ENCODE data around the gene CYTL1.

DNA sequence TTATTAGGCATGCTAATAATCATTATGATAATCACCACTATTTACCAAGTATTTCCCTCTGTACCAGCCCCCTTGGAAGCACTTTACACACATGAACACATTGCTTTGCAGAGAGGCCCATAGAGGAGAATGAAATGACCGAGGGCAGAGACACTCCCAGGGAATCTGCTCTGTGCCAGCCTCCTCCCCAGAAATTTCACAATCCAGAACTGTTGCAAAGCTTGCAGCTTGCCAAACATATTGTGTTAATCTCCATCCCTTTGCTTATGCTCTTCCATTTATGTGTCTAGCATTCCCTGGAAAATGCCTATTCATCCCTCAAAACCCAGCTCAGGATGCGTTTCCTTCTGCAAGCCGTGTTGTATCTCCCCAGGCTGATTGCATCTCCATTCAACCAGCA, 37.8 kb downstream of the CYTL1 start:
- TF ChIP-seq, protein P1, sequence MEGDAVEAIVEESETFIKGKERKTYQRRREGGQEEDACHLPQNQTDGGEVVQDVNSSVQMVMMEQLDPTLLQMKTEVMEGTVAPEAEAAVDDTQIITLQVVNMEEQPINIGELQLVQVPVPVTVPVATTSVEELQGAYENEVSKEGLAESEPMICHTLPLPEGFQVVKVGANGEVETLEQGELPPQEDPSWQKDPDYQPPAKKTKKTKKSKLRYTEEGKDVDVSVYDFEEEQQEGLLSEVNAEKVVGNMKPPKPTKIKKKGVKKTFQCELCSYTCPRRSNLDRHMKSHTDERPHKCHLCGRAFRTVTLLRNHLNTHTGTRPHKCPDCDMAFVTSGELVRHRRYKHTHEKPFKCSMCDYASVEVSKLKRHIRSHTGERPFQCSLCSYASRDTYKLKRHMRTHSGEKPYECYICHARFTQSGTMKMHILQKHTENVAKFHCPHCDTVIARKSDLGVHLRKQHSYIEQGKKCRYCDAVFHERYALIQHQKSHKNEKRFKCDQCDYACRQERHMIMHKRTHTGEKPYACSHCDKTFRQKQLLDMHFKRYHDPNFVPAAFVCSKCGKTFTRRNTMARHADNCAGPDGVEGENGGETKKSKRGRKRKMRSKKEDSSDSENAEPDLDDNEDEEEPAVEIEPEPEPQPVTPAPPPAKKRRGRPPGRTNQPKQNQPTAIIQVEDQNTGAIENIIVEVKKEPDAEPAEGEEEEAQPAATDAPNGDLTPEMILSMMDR (IDR thresholded peaks at IDR 0.05; ENCODE audit: poor library complexity, severe bottlenecking) = no peak
- TF ChIP-seq MXI1 (conservative IDR thresholded peaks at IDR 0.05; ENCODE audit: poor library complexity, severe bottlenecking) = no peak
- TF ChIP-seq EZH2 (IDR thresholded peaks at IDR 0.05; ENCODE audit: borderline replicate concordance, insufficient read depth, low read length, poor library complexity, severe bottlenecking) = no peak
- no peak for TF ChIP-seq POLR2AphosphoS5 (IDR thresholded peaks at IDR 0.05)
- no peak for TF ChIP-seq TAF1 (IDR thresholded peaks at IDR 0.05; ENCODE audit: low read depth)
